GM12878 (cell line): ENCODE measurements around the gene CD58.

ENCODE experiments used
- BCLAF1 ChIP-seq: fragments of 450-650 bp; IDR thresholded peaks from 2 replicates; pipeline ENCODE4 v1.6.1; 2017; ENCODE audit warnings: antibody characterized with exemption, mild to moderate bottlenecking, moderate library complexity
- CBX3 ChIP-seq: fragments of 200-600 bp; sonication (generic); IDR thresholded peaks from 2 replicates; pipeline ENCODE4 v1.6.1; 2016; ENCODE audit warnings: low read depth, borderline replicate concordance
- FOXK2 ChIP-seq: fragments of 450-650 bp; IDR thresholded peaks from 2 replicates; pipeline ENCODE4 v1.6.1; 2017; ENCODE audit warnings: mild to moderate bottlenecking, moderate library complexity
- IKZF2 ChIP-seq, 2 experiments: fragments of 450-650 bp; IDR thresholded peaks; 2 replicates each; pipeline ENCODE4 v1.6.1; 2017; ENCODE audit warnings: mild to moderate bottlenecking in 2 of 2, moderate library complexity in 2 of 2
- POLR2A ChIP-seq: IDR thresholded peaks from 2 replicates; pipeline ENCODE4 v1.6.1; 2011; ENCODE audit warnings: low read depth, mild to moderate bottlenecking, low read length
- RAD51 ChIP-seq: fragments of 450-650 bp; IDR thresholded peaks from 2 replicates; pipeline ENCODE4 v1.6.1; 2016; ENCODE audit warnings: moderate library complexity, mild to moderate bottlenecking, inconsistent platforms
- TARDBP ChIP-seq: IDR thresholded peaks from 2 replicates; pipeline ENCODE4 v1.6.1; 2016; ENCODE audit warnings: borderline replicate concordance
- TF ChIP-seq, protein P1 (sequence below), 3 experiments: IDR thresholded peaks in 2 of 3; conservative IDR thresholded peaks in 1 of 3; 2 replicates each; pipeline ENCODE4 v1.5.1; 2011; ENCODE audit warnings: low read depth in 3 of 3, low read length in 3 of 3, mild to moderate bottlenecking in 3 of 3, control low read depth in 2 of 3, moderate library complexity in 2 of 3, inconsistent platforms in 1 of 3, mixed read lengths in 1 of 3; ENCODE audit not compliant: control insufficient read depth in 2 of 3, insufficient read depth in 1 of 3; ENCODE audit errors: extremely low read depth in 1 of 3

DNA sequence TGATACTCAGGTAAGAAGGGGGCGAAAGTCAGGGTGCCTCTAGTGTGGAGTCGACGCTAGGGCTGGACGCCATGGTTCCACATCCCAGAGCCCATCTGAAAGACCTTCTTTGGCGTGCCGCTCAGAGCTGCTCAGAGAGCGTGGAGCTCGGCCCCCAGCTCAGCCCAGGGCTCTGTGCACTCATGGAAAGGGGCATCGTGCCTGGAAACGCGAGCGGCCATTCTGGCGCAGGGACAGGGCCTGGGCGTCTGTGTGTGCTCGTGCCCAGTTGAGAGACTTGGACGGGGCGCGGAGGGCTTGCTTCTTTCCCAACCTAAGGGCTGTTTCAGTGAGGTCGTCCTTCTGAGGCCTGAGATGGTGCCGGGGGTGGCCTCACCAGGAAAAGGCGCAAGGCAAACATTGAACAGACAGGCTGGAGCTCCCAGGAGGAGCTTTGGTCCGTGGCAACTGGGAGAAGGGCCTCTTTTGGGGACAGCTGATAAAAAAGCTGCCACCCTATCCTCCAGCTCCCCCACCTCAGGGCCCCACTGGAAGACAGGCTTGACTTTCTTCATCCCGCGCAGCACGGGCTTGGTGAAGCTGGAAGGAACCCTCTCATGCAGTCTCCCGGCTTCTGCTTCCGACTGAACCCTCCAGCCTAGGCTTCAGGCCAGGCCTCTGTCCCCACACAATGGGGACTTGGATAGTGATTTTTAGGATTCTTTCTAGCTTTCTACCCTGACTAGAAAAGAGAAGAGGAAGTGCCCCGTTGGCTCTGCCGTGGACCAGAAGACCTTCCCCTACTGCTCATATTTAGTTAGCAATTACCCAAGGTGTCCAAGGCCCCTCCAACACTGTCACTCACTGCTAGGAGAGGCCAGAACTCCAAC is 77.1 kb downstream of the CD58 start:
- TF ChIP-seq, protein P1, sequence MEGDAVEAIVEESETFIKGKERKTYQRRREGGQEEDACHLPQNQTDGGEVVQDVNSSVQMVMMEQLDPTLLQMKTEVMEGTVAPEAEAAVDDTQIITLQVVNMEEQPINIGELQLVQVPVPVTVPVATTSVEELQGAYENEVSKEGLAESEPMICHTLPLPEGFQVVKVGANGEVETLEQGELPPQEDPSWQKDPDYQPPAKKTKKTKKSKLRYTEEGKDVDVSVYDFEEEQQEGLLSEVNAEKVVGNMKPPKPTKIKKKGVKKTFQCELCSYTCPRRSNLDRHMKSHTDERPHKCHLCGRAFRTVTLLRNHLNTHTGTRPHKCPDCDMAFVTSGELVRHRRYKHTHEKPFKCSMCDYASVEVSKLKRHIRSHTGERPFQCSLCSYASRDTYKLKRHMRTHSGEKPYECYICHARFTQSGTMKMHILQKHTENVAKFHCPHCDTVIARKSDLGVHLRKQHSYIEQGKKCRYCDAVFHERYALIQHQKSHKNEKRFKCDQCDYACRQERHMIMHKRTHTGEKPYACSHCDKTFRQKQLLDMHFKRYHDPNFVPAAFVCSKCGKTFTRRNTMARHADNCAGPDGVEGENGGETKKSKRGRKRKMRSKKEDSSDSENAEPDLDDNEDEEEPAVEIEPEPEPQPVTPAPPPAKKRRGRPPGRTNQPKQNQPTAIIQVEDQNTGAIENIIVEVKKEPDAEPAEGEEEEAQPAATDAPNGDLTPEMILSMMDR (IDR thresholded peaks at IDR 0.05 in 2 of 3, conservative IDR thresholded peaks at IDR 0.05 in 1 of 3; ENCODE audit: control insufficient read depth in 2 of 3, extremely low read depth in 1 of 3, insufficient read depth in 1 of 3, low read depth in 3 of 3, low read length in 3 of 3) = no peak
- TF ChIP-seq BCLAF1 = no peak
- no peak for TF ChIP-seq TARDBP
- no peak for TF ChIP-seq RAD51
- TF ChIP-seq CBX3 = no peak
- TF ChIP-seq POLR2A = no peak
- TF ChIP-seq FOXK2 = no peak
- no peak for TF ChIP-seq IKZF2 (IDR thresholded peaks at IDR 0.05)
